ENCODE measurements around the gene ACSM6. TPM values are rescaled to one million over a fixed set of nuclear protein-coding genes. Genes with fewer than 3 reads are reported as not detected.

The ACSM6 gene
- total RNA-seq, 4 donors from 2014 or later = not detected

- Histone ChIP-seq H3K4me3 (no peak overlapping the region), H3K9me3 (no peaks in the 10 kb centered on the region), H3K36me3 (no peaks in the 10 kb centered on the region), H3K27ac (no peak overlapping the region), H3K27me3 (no peaks in the 10 kb centered on the region), H3K4me1 (no peaks in the 10 kb centered on the region)
- TF ChIP-seq CTCF (IDR thresholded peaks at IDR 0.05) = no peak
- no peak for TF ChIP-seq POLR2A (IDR thresholded peaks at IDR 0.05)
- intact Hi-C loops (cut with DNase I) = no loop called here
- WGBS, 2 donors = 75 to 78% methylated on average over 2 of the region's 2 CpGs
- no peak for DNase-seq
Measured at GRCh38 chr10:95214369-95214768, 20.3 kb downstream of the ACSM6 start.

DNA sequence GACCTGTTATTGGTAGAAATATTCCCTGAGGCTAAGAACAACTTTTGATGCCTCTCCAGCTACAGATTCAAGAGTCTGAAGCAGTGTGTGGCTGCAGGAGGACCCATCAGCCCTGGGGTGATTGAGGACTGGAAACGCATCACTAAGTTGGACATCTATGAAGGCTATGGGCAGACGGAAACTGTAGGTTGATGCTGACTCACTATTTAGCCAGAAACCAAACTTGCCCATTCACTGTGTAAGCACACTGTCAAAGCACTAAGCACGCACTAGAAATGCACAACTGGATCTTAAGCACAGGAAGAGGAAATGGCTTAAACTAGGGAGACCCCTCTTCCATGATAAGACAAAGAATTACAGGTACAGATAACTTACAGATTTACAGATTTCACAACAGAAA, 20.8 kb downstream of the ACSM6 start:
- H3K27me3 ChIP-seq = no peaks in the 10 kb centered on the region
- H3K9me3 ChIP-seq = no peaks in the 10 kb centered on the region
- TF ChIP-seq CTCF (IDR thresholded peaks at IDR 0.05) (no peak), POLR2A (IDR thresholded peaks at IDR 0.05) (no peak)
- intact Hi-C loops (cut with DNase I) = no loop called here
- no peaks in the 10 kb centered on the region for H3K4me1 ChIP-seq
- no peak overlapping the region for H3K4me3 ChIP-seq
- no peak for DNase-seq
- 66 to 82% methylated on average over 2 to 3 of the region's 3 CpGs for WGBS, 2 donors
- H3K36me3 ChIP-seq = no peaks in the 10 kb centered on the region
- H3K27ac ChIP-seq = no peak overlapping the region

DNA sequence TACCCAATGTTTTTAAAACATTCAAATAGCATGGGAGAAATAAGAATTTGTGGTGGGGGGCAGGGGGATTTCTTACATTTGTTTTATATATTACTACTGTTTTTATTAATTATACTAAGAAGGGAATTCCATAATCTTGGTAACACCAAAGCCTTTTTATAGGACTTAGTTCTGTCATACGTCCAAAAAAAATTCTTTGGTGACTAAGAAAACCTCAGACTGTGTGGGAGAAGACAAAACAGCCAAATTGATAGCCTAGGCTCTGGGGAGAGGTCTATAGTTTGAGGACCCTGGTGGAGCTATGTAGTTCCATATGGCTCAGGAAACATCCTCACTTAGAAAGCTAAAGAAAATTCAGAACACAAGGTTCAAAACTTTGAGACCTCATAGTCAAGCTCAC, 23.4 kb downstream of the ACSM6 start:
- no peaks in the 10 kb centered on the region for H3K9me3 ChIP-seq
- no peaks in the 10 kb centered on the region for H3K27me3 ChIP-seq
- 30 to 64% methylated on average over 1 of the region's 1 CpG for WGBS, 2 donors
- H3K27ac ChIP-seq = no peak overlapping the region
- no peak overlapping the region for H3K4me3 ChIP-seq
- H3K36me3 ChIP-seq = no peaks in the 10 kb centered on the region
- no peak for DNase-seq
- intact Hi-C loops (cut with DNase I) = no loop called here
- TF ChIP-seq POLR2A (IDR thresholded peaks at IDR 0.05) (no peak), CTCF (IDR thresholded peaks at IDR 0.05) (no peak)
- no peaks in the 10 kb centered on the region for H3K4me1 ChIP-seq

GRCh38 chr10:95220539-95220938, 26.5 kb downstream of the ACSM6 start:
- WGBS, 2 donors = 80 to 93% methylated on average over 3 of the region's 3 CpGs
- H3K4me3 ChIP-seq = no peak overlapping the region

GRCh38 chr10:95221124-95221523, 27.1 kb downstream of the ACSM6 start:
- Histone ChIP-seq H3K27me3 (no peaks in the 10 kb centered on the region), H3K4me1 (no peaks in the 10 kb centered on the region), H3K27ac (no peak overlapping the region), H3K9me3 (no peaks in the 10 kb centered on the region), H3K36me3 (no peaks in the 10 kb centered on the region), H3K4me3 (no peak overlapping the region)
- intact Hi-C loops (cut with DNase I) = no loop called here
- TF ChIP-seq POLR2A (IDR thresholded peaks at IDR 0.05) (no peak), CTCF (IDR thresholded peaks at IDR 0.05) (no peak)
- 54 to 76% methylated on average over 5 of the region's 5 CpGs for WGBS, 2 donors
- no peak for DNase-seq

More at GRCh38 chr10:95220539-95220938, 26.5 kb downstream of the ACSM6 start:
- Histone ChIP-seq H3K27me3 (no peaks in the 10 kb centered on the region), H3K4me1 (no peaks in the 10 kb centered on the region), H3K27ac (no peak overlapping the region), H3K36me3 (no peaks in the 10 kb centered on the region), H3K9me3 (no peaks in the 10 kb centered on the region)
- no peak for DNase-seq
- TF ChIP-seq POLR2A (IDR thresholded peaks at IDR 0.05) (no peak), CTCF (IDR thresholded peaks at IDR 0.05) (no peak)
- intact Hi-C loops (cut with DNase I) = no loop called here
